Suprapubic skin (tissue), 4 donors: ENCODE data around the gene METTL4. TPM values are rescaled to one million over a fixed set of nuclear protein-coding genes. Genes with fewer than 3 reads are reported as not detected.

Experiments used
- DNase-seq, 2 donors: peaks; one replicate each; pipeline ENCODE4 v3.0.0-alpha.2; 2019; ENCODE audit warnings: low spot score in 2 of 2
- H3K27ac ChIP-seq: fragments of 200-600 bp; sonication (generic); one replicate; pipeline ENCODE4 v1.5.1; 2019
- H3K27me3 ChIP-seq: fragments of 200-600 bp; sonication (generic); one replicate; pipeline ENCODE4 v1.5.1; 2019
- H3K36me3 ChIP-seq: fragments of 200-600 bp; sonication (generic); one replicate; pipeline ENCODE4 v1.5.1; 2019
- H3K4me1 ChIP-seq: fragments of 200-600 bp; sonication (generic); one replicate; pipeline ENCODE4 v1.5.1; 2019
- H3K4me3 ChIP-seq: fragments of 200-600 bp; sonication (generic); one replicate; pipeline ENCODE4 v1.5.1; 2019; ENCODE audit warnings: mild to moderate bottlenecking
- H3K9me3 ChIP-seq: fragments of 200-600 bp; sonication (generic); one replicate; pipeline ENCODE4 v1.5.1; 2019
- EP300 ChIP-seq: sonication (generic); formaldehyde crosslinking; IDR thresholded peaks from one replicate; pipeline ENCODE4 v1.6.1; 2017; ENCODE audit warnings: antibody characterized with exemption
- POLR2A ChIP-seq, 2 donors: fragments of 450-650 bp; IDR thresholded peaks; one replicate each; pipeline ENCODE4 v1.6.1; 2017; ENCODE audit warnings: antibody characterized with exemption in 2 of 2, mild to moderate bottlenecking in 2 of 2, moderate library complexity in 2 of 2
- POLR2AphosphoS5 ChIP-seq, 3 donors: sonication (generic); formaldehyde crosslinking; IDR thresholded peaks; one replicate each; pipeline ENCODE4 v1.6.1; 2017; ENCODE audit warnings: antibody characterized with exemption in 3 of 3
- WGBS: methylation state at CpG from one replicate; pipeline ENCODE4 v1.1.5; 2018; 5-methylcytosine and 5-hydroxymethylcytosine counted together
- total RNA-seq, 4 donors: library from RNA; depleted of rRNA; stranded (reverse); fragments of >200 nt; gene quantifications; one replicate each; pipeline ENCODE4 v1.1.0, GENCODE V29; 2016
- TF ChIP-seq, protein P1 (sequence below), 2 donors: fragments of 200-600 bp in 1 of 2; fragments of 450-650 bp in 1 of 2; sonication (generic) in 1 of 2; IDR thresholded peaks; one replicate each; pipeline ENCODE4 v1.5.1; 2016 to 2019; ENCODE audit warnings: antibody characterized with exemption in 2 of 2, mild to moderate bottlenecking in 1 of 2, moderate library complexity in 1 of 2

The METTL4 gene
- total RNA-seq, 4 donors from 2014 or later = 3.3 to 10.5 (median 4.9) TPM

DNA sequence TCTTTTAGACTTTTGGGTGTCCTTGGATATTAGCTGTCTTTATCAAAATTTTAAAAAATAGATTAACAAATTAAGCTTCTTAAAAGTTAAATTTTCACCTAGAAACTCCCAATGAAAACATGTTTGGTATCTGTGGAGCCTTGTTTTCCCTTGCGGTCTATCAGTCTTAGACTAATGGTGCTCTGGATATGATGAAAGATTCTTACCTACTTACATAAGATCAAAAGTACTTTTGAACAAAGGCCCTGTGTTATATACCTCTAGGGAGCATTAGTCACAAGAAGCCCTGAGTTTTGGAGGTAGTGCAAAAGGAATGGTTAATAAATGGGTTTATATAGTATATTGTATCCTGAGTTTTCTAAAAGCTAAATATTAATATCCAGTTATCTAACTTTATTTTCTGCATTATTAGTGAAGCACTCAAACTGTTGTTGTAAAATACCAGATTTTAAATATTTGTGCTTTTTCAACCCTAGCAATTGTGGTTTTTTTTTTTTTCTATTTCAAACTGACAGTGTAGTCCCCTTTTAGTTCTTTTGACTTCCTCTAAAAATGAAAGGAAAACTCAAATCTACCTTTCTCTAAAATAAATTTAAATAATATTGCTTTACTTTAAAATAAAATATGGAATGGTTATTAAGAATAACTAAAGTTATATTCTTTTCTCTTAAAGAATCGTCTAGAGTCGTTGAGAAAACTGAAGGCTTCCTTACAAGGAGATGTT lies 18.2 kb upstream of the METTL4 start:
- no peaks in the 10 kb centered on the region for H3K27me3 ChIP-seq
- H3K4me1 ChIP-seq = peaks cover 8% of the 10 kb centered on the region
- no peaks in the 10 kb centered on the region for H3K9me3 ChIP-seq
- no peak for TF ChIP-seq EP300
- TF ChIP-seq POLR2AphosphoS5 (IDR thresholded peaks at IDR 0.05) = no peak
- no peak for TF ChIP-seq POLR2A (IDR thresholded peaks at IDR 0.05)
- TF ChIP-seq, protein P1, sequence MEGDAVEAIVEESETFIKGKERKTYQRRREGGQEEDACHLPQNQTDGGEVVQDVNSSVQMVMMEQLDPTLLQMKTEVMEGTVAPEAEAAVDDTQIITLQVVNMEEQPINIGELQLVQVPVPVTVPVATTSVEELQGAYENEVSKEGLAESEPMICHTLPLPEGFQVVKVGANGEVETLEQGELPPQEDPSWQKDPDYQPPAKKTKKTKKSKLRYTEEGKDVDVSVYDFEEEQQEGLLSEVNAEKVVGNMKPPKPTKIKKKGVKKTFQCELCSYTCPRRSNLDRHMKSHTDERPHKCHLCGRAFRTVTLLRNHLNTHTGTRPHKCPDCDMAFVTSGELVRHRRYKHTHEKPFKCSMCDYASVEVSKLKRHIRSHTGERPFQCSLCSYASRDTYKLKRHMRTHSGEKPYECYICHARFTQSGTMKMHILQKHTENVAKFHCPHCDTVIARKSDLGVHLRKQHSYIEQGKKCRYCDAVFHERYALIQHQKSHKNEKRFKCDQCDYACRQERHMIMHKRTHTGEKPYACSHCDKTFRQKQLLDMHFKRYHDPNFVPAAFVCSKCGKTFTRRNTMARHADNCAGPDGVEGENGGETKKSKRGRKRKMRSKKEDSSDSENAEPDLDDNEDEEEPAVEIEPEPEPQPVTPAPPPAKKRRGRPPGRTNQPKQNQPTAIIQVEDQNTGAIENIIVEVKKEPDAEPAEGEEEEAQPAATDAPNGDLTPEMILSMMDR (IDR thresholded peaks at IDR 0.05) = no peak
- 80% methylated on average over 3 of the region's 3 CpGs for WGBS
- no peak overlapping the region for H3K27ac ChIP-seq
- DNase-seq = no peak
- H3K36me3 ChIP-seq = no peaks in the 10 kb centered on the region
- H3K4me3 ChIP-seq = no peak overlapping the region

DNA sequence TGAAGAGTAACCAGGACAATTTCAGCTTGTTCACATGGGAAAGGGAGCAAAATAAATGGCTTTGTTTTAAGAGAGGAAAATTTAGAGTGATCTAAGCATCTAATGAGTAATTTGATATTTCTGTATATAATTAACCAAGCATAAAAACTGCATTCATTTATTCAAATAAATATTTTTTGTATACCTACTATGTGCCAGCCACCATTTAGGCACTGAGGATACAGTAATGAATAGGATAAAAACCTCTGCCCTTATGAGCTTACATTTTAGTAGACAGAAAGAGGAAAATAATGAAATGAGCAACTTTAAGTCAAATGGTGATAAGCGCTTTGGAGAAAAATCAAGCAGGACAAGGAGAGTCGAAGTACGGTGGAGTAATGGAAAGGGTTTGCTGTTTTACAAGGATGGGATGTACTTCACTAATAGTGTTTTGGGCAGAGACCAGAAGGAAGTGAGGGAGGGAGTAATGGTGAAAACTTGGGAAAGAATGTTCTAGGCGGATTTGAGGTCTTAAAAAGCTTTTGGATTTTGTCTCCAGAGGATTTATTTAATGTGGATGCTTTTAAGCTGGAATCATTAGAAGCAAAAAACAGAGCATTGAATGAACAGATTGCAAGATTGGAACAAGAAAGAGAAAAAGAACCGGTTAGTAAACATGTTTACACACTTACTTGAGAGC lies 17.5 kb upstream of the METTL4 start:
- WGBS = 71% methylated on average over 5 of the region's 5 CpGs
- no peak overlapping the region for H3K4me3 ChIP-seq
- no peaks in the 10 kb centered on the region for H3K27me3 ChIP-seq
- no peaks in the 10 kb centered on the region for H3K36me3 ChIP-seq
- no peak for TF ChIP-seq POLR2AphosphoS5 (IDR thresholded peaks at IDR 0.05)
- TF ChIP-seq POLR2A (IDR thresholded peaks at IDR 0.05) = no peak
- no peak for TF ChIP-seq EP300
- TF ChIP-seq, protein P1 (IDR thresholded peaks at IDR 0.05) = no peak
- peaks cover 8% of the 10 kb centered on the region for H3K4me1 ChIP-seq
- DNase-seq = no peak
- no peak overlapping the region for H3K27ac ChIP-seq
- no peaks in the 10 kb centered on the region for H3K9me3 ChIP-seq

DNA sequence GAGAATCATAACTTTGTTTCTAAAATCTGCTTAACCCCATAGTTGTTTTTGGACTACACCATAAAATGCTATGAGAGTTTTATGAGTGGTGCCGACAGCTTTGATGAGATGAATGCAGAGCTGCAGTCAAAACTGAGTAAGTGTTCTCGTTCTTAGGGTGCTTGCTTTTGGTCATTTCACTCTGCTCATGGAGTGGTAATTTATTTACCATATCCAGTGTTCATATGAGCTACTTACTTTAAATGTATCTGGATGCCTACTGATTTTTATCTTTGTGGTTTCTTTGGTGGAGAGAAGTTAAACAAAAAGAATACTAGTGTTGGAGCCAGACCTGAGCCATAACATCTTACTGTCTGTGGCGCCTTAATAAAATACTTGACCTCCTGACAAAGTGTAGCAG lies 16.5 kb upstream of the METTL4 start:
- no peaks in the 10 kb centered on the region for H3K9me3 ChIP-seq
- H3K27me3 ChIP-seq = no peaks in the 10 kb centered on the region
- TF ChIP-seq EP300 (no peak), POLR2AphosphoS5 (IDR thresholded peaks at IDR 0.05) (no peak), POLR2A (IDR thresholded peaks at IDR 0.05) (no peak)
- TF ChIP-seq, protein P1 (IDR thresholded peaks at IDR 0.05) = no peak
- no peak overlapping the region for H3K4me3 ChIP-seq
- no peak overlapping the region for H3K27ac ChIP-seq
- no peaks in the 10 kb centered on the region for H3K36me3 ChIP-seq
- 89% methylated on average over 3 of the region's 3 CpGs for WGBS
- DNase-seq = no peak
- H3K4me1 ChIP-seq = peaks cover 8% of the 10 kb centered on the region

DNA sequence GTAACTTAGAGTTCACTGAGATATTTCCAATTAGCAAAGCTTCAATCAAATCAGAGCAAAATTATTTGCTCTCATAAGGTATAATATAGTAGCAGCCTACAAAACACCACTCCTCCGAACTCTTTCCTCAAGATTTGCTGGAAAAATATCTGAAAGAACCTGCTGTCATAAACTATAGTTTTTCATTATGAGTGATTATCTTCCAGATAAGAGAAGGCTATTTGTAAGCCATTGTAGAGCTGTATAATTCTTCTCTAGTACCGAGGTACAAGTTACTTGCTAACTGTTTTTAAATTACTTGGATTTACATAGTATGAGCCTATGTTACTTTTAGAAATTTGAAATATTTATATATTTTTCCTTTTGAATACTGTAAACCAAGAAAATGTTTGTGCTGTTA lies 2.1 kb upstream of the METTL4 start:
- Histone ChIP-seq H3K27ac (no peak overlapping the region), H3K36me3 (no peaks in the 10 kb centered on the region), H3K27me3 (no peaks in the 10 kb centered on the region), H3K4me1 (peaks cover 22% of the 10 kb centered on the region), H3K4me3 (no peak overlapping the region), H3K9me3 (no peaks in the 10 kb centered on the region)
- no peak for DNase-seq
- 52% methylated on average over 2 of the region's 2 CpGs for WGBS
- TF ChIP-seq POLR2A (IDR thresholded peaks at IDR 0.05) (no peak), POLR2AphosphoS5 (IDR thresholded peaks at IDR 0.05) (no peak), EP300 (no peak)
- TF ChIP-seq, protein P1 (IDR thresholded peaks at IDR 0.05) = no peak

DNA sequence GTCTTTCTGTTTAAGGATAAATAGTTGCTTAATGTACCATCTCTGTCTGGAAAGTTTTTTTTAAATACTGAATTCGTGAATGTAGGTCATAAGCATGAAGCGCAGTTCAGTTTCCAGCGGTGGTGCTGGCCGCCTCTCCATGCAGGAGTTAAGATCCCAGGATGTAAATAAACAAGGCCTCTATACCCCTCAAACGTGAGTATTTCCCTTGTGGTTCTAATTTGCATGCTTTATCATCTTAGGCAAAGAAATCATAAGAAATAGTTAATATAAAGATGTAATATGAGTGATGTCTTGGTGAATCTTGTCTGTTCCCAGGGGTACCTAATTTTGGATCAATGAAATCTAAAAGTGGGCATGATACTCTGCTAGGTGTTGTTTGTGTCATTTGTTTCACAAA lies 1.6 kb upstream of the METTL4 start:
- no peak overlapping the region for H3K4me3 ChIP-seq
- no peaks in the 10 kb centered on the region for H3K27me3 ChIP-seq
- TF ChIP-seq POLR2AphosphoS5 (IDR thresholded peaks at IDR 0.05) (no peak), POLR2A (IDR thresholded peaks at IDR 0.05) (no peak), EP300 (no peak)
- TF ChIP-seq, protein P1 (IDR thresholded peaks at IDR 0.05) = no peak
- 44% methylated on average over 5 of the region's 5 CpGs for WGBS
- H3K27ac ChIP-seq = no peak overlapping the region
- no peaks in the 10 kb centered on the region for H3K36me3 ChIP-seq
- H3K9me3 ChIP-seq = no peaks in the 10 kb centered on the region
- DNase-seq = no peak
- peaks cover 22% of the 10 kb centered on the region for H3K4me1 ChIP-seq
